ENCODE results near the gene FIGNL1. TPM values are rescaled to one million over a fixed set of nuclear protein-coding genes. Genes with fewer than 3 reads are reported as not detected.

The FIGNL1 gene
- total and polyA plus RNA-seq, 10 of the 15 experiments (the other 5 are each of a cell fraction or from before 2014, with no cell fraction given) = 11.5 to 37.4 (median 29.0) TPM

DNA sequence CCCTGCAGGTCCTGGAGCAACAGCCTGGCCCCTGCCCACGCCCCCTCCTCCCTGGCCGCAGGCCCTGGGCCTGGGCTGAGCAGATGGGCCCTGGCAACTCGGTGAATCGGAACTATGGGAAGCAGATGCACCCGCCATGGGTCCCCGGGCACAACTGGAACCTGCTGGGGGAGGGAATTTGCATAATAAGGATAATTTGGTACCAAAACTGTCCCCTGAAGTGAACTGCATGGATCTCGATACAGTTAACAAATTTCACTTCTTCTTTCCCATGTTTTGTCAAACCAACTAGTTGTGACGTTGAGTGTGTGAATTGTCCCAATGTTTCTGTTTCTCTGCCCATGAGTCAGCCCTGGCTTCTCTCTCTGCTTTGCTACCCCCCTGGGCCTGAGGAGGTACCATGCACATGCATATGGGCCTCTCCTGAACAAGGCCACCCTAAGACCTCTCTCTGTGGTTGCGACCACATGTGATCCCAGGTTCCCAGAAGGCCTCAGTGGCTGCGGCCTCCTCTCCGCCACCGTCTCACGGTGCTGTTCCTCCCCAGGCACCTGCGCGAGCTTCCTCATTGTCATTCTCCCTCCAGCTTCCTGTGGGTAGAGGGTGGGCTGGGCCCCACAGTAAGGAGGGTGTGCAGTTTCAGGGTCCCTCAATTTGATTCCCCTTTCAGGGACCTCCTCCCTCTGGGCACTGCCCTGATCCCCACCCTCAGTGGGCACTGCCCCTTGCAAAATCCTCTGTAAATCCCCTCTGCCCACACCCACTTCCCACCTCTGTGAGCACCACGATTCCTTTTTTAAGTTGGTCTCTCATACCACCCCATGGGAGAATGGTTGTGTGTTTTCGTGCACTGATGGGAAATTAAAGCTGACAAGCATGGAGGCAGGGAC is 40.0 kb downstream of the FIGNL1 start (continued):
- TF ChIP-seq KDM1A (IDR thresholded peaks at IDR 0.05; ENCODE audit: borderline replicate concordance) = no peak
- TF ChIP-seq RCOR1 (conservative IDR thresholded peaks at IDR 0.05; ENCODE audit: low read depth, low read length) = no peak
- no peak for TF ChIP-seq SP1 (IDR thresholded peaks at IDR 0.05; ENCODE audit: low read depth, low read length)
- TF ChIP-seq CREB1 (IDR thresholded peaks at IDR 0.05; ENCODE audit: low read depth) = peak; percentile 70
- no peak for TF ChIP-seq SMAD5 (IDR thresholded peaks at IDR 0.05; ENCODE audit: low read depth)
- TF ChIP-seq, protein P1, sequence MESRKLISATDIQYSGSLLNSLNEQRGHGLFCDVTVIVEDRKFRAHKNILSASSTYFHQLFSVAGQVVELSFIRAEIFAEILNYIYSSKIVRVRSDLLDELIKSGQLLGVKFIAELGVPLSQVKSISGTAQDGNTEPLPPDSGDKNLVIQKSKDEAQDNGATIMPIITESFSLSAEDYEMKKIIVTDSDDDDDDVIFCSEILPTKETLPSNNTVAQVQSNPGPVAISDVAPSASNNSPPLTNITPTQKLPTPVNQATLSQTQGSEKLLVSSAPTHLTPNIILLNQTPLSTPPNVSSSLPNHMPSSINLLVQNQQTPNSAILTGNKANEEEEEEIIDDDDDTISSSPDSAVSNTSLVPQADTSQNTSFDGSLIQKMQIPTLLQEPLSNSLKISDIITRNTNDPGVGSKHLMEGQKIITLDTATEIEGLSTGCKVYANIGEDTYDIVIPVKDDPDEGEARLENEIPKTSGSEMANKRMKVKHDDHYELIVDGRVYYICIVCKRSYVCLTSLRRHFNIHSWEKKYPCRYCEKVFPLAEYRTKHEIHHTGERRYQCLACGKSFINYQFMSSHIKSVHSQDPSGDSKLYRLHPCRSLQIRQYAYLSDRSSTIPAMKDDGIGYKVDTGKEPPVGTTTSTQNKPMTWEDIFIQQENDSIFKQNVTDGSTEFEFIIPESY (IDR thresholded peaks at IDR 0.05) = no peak
- no peak for TF ChIP-seq GABPA (IDR thresholded peaks at IDR 0.05; ENCODE audit: low read depth)
- no peak for TF ChIP-seq HDAC2 (IDR thresholded peaks at IDR 0.05)
- TF ChIP-seq ZNF687 (IDR thresholded peaks at IDR 0.05) = peak; percentile 95
- TF ChIP-seq, protein P2, sequence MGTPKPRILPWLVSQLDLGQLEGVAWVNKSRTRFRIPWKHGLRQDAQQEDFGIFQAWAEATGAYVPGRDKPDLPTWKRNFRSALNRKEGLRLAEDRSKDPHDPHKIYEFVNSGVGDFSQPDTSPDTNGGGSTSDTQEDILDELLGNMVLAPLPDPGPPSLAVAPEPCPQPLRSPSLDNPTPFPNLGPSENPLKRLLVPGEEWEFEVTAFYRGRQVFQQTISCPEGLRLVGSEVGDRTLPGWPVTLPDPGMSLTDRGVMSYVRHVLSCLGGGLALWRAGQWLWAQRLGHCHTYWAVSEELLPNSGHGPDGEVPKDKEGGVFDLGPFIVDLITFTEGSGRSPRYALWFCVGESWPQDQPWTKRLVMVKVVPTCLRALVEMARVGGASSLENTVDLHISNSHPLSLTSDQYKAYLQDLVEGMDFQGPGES (IDR thresholded peaks at IDR 0.05) = no peak
- no peak for TF ChIP-seq KAT2A (conservative IDR thresholded peaks at IDR 0.05; ENCODE audit: control insufficient read depth, low read depth, low read length)
- TF ChIP-seq, protein P3, sequence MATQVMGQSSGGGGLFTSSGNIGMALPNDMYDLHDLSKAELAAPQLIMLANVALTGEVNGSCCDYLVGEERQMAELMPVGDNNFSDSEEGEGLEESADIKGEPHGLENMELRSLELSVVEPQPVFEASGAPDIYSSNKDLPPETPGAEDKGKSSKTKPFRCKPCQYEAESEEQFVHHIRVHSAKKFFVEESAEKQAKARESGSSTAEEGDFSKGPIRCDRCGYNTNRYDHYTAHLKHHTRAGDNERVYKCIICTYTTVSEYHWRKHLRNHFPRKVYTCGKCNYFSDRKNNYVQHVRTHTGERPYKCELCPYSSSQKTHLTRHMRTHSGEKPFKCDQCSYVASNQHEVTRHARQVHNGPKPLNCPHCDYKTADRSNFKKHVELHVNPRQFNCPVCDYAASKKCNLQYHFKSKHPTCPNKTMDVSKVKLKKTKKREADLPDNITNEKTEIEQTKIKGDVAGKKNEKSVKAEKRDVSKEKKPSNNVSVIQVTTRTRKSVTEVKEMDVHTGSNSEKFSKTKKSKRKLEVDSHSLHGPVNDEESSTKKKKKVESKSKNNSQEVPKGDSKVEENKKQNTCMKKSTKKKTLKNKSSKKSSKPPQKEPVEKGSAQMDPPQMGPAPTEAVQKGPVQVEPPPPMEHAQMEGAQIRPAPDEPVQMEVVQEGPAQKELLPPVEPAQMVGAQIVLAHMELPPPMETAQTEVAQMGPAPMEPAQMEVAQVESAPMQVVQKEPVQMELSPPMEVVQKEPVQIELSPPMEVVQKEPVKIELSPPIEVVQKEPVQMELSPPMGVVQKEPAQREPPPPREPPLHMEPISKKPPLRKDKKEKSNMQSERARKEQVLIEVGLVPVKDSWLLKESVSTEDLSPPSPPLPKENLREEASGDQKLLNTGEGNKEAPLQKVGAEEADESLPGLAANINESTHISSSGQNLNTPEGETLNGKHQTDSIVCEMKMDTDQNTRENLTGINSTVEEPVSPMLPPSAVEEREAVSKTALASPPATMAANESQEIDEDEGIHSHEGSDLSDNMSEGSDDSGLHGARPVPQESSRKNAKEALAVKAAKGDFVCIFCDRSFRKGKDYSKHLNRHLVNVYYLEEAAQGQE (IDR thresholded peaks at IDR 0.05; ENCODE audit: low read depth, low read length) = no peak
- TF ChIP-seq CHD4 (IDR thresholded peaks at IDR 0.05) = no peak
- TF ChIP-seq FOS (IDR thresholded peaks at IDR 0.05; ENCODE audit: borderline replicate concordance, extremely low read depth, insufficient read length) = no peak
- TF ChIP-seq YBX1 (IDR thresholded peaks at IDR 0.05) = no peak
- TF ChIP-seq, protein P4, sequence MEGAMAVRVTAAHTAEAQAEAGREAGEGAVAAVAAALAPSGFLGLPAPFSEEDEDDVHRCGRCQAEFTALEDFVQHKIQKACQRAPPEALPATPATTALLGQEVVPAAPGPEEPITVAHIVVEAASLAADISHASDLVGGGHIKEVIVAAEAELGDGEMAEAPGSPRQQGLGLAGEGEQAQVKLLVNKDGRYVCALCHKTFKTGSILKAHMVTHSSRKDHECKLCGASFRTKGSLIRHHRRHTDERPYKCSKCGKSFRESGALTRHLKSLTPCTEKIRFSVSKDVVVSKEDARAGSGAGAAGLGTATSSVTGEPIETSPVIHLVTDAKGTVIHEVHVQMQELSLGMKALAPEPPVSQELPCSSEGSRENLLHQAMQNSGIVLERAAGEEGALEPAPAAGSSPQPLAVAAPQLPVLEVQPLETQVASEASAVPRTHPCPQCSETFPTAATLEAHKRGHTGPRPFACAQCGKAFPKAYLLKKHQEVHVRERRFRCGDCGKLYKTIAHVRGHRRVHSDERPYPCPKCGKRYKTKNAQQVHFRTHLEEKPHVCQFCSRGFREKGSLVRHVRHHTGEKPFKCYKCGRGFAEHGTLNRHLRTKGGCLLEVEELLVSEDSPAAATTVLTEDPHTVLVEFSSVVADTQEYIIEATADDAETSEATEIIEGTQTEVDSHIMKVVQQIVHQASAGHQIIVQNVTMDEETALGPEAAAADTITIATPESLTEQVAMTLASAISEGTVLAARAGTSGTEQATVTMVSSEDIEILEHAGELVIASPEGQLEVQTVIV (IDR thresholded peaks at IDR 0.05; ENCODE audit: borderline replicate concordance, partially characterized antibody) = no peak
- no peak for TF ChIP-seq ZNF622 (IDR thresholded peaks at IDR 0.05)
